Stimulated activated CD4-positive, alpha-beta T cell treated with anti-CD3 and anti-CD28 coated beads, Interleukin-1b, Interleukin-23, amount 100 ng/mL, for 1 hour (primary cell): ENCODE measurements around the gene NDUFA6.
A peak's percentile ranks its signal among the peaks of the same experiment; 100 is the strongest.

Experiments used
- DNase-seq, 2 donors: peaks; one replicate each; pipeline ENCODE4 v3.0.0-alpha.2; 2020; ENCODE audit warnings: low read depth in 2 of 2

Gene NDUFA6

DNA sequence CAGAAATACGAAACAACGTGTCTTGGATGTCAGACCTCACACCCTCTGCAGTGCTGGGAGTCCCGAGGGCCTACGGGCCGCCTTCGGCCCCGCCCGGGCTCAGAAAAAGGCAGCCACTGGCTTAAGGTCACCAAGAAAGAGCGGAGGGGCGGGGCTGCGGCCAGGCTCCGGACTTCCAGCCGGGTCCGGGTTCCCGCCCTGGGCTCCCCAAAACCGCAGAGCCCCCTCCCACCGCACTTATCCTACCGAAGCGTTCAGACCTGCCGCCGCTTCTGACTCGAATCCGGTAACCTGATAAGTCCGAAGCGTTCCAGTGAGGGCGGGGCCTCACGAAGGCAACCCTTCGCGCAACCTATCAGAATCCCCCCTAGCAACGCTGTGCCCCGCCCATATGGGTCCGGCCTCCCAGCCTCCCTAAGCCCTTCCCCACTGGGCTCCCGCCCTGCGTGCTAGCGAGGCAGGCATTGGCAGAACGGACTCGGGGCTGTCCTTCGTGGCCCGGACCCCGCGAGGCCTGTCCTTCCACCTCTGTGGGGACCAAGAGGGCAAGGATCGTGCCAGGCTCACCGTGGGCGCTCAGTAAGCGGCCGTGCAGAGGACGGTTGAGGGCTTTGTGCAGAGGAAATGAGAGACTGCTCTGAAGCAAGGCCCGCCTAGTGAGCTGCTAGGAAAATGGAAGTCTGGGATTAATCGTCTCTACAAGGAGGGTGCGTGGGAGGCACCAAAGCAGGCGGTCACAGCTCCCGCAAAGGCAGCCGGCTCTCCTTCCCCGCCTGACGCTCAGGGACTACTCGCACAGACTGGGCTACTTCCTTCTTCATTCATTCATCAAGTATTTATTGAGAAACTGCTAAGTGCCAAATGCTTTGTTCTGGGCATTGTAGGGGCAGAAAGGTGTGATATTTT, 19.8 kb downstream of the NDUFA6 start, which contains the start of gene NAGA:
NAGA (minus strand) TSS at position 296 of the 906 bp plus-strand sequence. CDS start 515 bp downstream, outside the sequence.
- DNase-seq: peak; percentile 71 to 73

DNA sequence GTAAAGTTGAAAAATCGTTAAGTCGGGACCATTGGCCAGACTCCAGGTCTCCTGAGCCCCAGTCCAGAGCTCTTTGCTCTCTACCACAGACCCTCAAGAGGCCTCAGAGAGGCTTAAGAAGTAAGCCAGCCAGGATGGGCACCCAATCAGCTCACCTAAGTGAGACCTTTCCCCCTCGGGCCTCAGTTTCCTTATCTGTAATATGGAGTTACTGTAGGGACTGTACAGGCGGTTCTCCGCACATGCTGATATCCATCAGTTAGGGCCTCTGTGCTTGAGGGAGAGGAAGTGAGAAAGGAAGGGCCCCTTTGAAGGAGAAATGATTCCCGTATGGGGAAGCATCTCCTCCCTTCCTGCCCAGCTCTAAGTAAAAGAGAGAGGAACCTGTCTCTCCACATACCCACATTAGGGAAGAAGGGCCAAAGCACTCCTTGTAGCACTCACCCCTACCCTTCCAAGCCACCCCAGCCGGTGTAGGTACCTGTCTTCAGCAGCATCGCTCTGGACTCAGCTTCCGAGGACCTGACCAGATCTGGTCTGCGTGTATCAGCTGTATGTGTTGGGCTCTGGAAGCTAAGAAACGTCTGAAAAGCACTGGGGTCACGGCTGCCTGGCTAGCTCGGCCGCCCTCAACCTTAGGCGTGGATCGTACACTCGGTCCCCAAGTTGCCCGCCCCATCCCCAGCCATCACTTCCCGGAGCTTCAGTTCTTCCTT, 20.6 kb downstream of the NDUFA6 start:
- no peak for DNase-seq

DNA sequence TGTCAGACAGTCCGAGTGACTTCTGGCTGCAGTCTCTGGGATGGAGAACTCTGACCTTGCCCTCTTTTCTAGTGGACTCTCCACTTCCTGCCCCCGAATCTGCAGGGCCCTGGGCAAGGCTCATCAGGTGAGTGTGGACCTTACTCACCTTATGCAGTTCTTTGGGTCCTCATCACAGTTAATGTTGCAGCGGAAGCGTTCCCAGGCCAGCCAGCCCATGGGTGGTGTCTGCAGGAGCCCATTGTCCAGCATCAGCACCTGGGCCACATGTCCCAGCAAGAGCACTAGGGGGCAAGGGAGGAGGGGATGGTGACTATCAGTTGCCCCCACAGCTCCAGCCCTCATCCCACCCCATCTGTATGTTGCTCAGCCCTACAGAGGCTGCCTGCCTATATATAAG, 22.3 kb downstream of the NDUFA6 start:
- DNase-seq: no peak

DNA sequence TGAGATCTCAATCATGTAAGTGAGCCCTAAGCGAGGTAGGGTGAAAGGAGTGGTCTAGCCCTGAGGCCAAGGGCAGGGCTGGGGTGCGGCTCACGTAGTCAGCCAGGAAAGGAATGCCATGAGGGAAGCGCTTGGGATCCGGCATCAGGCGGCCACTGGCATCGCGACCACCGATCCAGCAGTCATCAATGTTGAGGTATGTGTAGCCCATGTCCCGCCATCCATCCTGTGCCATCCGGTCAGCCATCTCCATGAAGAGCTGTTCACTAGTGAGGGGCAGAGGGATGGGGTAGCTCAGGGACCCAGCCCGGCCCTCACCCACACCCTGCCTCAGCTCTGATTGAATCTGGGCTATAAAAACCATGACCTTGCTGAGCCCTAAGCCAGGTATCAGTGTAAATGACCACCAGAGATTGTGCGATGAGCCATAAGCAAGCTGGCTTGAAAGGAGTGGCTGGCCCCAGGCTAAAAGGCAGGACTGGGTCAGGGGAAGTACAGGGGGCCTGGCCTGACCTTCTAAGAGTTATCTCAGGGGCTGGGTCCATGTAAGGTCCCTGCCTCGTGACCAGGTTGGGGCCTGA, 22.8 kb downstream of the NDUFA6 start:
- no peak for DNase-seq

DNA sequence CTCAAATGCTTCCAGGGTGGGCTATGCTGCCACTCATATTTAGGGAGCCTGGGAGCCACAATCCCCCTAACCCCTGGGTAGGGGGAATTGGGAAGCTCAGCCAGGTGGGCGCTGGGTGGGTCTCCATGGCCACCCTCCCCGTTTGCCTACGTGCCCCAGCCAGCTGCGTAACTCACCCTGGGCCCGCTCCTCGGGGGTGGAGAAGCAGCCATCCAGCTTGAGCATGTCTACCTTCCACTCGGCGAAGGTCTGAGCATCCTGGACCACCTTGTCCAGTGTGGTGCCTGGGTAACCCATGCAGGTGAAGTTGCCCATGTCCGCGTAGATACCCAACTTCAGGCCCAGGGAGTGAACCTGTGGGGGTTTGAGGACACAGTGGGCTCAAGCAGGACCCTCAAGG, 23.6 kb downstream of the NDUFA6 start:
- DNase-seq: no peak

DNA sequence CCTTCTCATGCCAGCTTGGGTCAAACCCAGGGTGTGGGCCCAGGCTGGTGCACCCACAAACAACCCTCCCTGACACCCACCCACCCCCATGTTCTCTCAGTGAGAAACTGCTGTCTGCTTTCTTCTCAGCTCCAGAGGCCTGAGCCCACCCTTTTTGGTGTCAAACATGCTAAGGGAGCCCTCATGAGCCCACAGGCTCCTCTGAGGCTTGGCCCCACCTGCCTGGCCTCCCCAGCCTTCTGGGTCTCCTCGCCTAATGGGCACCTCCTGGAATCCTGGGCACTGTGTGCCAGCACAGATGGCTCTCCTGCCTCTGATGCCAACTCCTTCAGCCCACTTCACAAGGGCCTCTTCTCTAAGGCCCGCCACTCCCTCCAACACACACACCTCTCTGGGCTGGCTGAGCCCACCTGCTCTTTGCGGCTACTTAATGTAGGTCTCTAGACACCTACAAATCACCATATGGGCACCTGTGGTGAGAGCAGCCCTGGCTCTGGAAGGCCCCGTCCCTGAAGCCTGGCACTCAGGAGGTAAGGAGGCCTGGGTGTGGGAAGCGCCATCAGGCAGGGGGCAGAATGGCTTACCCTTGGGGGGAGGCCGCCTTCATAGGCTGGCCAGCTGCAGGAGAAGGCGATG, 24.3 kb downstream of the NDUFA6 start:
- no peak for DNase-seq

DNA sequence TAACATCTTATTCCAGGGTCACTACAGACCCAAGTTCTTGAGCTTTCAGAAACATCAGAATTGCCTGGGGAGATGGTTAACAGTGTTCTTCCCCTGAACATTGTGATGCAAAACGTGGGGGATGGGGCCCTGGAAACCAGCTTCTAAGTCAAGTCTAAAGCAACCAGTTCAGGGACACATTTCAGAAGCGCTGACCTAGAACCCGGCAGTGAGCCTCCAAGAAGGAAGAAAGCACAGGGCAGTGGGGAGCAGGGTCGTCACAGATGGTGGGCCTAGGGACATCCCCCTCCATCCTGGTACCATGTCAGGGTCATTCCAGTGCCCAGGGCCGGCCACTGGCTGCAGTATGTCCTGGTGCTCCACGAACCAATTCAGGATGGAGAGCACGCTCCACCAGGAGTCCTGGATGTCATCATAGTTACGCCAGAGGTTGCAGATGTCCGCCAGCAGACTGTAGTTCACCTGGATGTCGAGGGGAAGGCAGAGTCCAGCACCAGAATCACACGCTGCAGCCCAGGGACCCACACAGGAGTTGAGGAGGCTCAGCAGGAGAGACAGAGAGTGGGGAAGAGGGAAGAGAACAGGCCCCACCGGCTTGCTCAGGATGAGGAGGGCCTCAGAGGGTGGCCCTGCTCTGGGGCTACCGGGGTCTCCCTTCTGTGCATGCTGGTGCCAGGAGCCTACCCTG, 25.0 kb downstream of the NDUFA6 start:
- no peak for DNase-seq

DNA sequence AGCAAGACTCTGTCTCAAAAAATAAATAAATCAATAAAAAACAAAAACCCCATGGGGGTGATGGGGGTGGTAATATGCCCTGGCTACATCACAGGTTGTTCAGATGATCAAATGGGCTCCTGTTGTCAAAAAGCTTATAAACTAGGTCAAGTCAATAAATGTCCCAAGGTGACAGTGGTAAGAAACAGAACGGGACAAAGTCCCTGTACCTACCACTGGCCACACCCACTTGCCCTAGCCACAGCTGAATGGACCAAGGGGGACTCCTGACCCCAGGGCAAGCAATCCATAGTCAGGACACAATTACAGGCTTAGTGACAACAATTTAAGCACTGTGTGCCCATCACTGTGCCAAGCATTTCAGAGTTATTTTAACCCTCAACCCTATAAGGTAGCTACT, 25.9 kb downstream of the NDUFA6 start:
- no peak for DNase-seq

DNA sequence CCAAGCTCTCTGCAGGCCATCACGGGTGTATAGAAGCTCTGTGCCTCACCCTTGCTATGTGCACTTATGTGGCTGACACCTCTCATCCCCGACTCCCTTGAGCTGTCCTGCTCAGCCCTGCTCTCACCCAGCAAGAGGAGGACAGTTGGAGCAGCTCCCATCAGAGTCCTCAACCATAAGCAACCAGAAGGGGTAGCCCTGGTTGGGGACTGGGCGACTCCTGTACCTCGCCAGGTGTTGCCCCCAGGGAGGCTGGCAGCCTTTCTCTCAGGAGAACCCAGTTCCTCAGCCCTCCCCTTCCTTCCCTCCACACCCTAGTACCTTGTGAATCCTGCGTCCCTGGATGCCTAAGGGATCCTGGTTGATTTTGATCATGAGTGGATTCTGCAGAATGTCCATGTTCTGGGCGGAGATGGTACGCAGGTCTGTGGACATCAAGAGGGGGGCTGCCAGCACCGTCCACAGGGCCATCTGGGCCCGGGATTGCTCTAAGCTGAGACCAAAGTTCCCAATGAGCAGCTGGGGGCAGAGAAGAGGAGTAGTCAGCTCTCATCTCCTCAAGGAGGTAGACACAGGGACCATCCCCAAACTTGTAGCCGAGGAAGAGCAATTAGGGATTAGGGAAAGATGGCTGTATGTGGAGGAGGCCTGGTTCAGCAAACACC, 27.9 kb downstream of the NDUFA6 start:
- no peak for DNase-seq

DNA sequence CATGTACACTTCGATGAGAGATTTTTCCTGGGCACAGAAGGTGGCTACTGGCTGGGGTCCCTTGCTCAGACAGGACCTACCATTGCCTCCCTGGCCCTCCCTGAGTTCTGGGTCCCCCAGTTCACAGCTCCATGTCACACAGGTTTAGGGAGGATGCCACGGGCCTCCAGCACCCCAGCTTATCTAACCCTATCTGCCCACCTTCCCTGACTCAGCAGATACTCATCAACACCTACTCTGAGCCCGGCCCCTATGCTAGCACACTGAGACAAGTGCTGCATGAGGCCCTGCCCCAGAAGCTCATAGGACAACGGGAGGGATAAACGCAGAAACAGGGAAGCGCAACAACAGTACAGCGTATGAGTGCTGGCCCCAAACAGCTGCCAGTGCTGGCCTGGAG, 29.5 kb downstream of the NDUFA6 start:
- no peak for DNase-seq

DNA sequence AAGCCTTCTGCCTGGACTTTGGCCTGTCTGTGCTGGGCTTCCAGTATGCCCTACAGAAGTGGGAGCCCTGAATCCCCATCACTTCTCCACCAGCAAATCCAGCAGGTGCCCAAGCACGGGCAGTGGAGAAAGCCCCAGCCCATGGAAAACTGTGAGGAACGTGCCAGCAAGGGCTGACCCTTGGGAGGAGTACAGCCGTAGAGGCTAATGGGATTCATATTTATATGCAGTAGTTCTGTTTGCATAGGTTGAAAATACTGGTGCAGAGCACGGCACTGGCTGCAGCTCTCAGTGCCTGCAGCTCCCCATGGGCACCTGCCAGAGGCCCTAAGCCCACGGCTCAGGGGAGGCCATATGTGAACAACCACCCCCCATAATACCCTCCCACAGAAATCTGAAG, 30.1 kb downstream of the NDUFA6 start:
- DNase-seq: no peak

DNA sequence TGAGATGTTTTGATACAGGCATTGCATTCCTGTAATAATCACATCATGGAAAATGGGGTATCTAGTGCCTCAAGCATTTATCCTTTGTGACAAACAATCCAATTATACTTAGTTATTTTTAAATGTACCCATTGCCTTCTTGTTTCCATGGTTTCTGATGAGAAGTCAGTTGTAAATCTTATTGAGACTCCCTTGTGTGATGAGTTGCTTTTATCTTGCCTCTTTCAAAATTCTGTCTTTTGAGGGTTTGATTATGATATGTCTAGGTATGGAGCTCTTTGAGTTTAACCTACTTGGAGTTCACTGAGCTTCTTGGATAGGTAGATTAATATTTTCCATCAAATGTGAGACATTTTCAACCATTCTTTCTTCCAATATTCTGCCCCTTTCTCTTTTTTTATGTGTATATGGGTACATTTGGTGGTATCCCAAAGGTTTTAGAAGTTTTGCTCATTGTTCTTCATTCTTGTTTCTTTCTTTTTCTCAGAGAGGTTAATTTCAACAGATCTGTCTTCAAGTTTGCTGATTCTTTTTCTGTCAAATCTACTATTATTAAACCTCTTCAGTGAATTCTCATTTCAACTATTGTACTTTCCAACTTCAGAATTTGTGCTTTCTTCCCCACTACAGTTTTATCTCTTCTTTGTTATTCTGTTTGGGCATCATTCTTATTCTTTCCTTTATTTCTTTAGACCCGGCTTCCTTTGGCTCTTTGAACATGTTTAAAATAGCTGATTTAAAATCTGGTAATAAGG, 33.6 kb downstream of the NDUFA6 start:
- DNase-seq: no peak

DNA sequence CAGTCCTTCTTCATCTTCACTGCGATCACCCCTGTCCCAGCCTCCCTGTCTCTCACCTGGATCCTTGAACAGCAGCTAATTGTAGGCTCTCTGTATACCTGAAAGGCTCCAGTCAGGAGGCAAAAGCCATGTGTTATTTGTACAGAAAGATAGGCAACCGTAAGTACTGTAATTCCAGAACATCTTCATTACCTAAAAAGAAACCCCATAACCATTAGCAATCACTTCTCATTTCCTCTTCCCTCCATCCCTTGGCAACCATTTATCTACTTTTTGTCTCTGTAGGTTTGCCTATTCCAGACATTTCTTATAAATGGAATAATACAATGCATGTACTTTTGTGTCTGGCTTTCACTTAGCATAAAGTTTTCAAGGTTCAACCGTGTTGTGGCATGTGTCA, 37.8 kb downstream of the NDUFA6 start:
- no peak for DNase-seq

DNA sequence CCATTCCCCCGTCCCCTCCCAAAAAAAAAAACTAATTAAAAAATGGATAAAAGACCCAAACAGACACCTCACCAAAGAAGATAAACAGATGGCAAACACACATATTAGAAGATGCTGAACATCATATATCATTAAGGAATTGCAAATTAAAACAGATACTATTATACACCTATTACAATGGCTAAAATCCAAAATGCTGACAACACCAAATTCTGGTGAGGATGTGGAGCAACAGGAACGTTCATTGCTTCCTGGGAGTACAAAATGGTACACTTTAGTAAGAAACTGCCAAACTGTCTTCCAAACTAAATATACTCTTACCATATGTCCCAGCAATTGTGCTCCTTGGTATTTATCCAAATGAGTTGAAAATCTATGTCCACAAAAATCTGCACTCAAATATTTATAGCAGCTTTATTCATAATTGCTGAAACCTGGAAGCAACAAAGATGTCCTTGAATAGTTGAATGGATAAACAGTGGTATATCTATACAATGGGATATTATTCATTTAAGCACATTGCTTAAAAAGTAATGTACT, 39.9 kb downstream of the NDUFA6 start:
- DNase-seq: no peak

DNA sequence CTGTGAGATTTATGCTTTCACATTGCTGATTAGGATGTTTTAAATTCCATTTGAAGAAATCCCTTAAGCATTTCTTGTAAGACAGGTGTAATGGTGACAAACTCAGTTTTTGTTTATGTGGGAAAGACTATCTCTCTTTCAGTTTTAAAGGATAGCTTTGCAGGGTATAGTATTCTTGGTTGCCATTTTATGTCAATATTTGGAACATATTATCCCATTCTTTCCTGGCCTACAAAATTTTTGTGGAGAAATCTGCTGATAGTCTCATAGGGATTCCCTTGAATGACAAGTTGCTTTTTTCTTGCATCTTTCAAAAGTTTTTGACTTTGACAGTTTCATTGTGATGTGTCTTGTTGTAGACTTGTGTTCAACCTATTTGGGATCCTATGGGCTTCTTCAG, 48.8 kb downstream of the NDUFA6 start:
- DNase-seq: no peak

DNA sequence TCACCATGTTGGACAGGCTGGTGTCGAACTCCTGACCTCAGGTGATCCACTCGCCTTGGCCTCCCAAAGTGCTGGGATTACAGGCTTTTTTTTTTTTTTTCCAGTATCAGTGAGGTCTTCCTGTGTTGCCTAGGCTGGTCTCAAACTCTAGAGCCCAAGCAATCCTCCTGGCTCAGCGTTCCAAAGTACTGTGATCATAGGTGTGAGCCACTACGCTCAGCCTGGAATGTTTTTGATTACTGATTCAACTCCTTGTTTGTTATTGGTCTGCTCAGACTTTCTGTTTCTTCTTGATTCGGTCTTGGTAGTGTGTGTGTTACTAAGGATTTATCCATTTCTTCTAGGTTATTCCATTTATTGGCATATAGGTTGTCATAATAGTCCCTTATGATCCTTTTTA, 51.3 kb downstream of the NDUFA6 start:
- no peak for DNase-seq
